ENCODE data around the gene GNS. TPM values are rescaled to one million over a fixed set of nuclear protein-coding genes. Genes with fewer than 3 reads are reported as not detected.

The GNS gene
- total RNA-seq, 1 experiment from 2014 or later: 55.1 TPM

- Histone ChIP-seq H3F3A (ENCODE audit: low read length, unreplicated experiment) (no peaks in the 10 kb centered on the region), H3K9ac (ENCODE audit: low read length) (no peak overlapping the region), H3K9me3 (ENCODE audit: low read length) (no peaks in the 10 kb centered on the region), H3K4me3 (ENCODE audit: low read length) (no peak overlapping the region), H3K9me2 (replicated peaks; ENCODE audit: low read length) (no peaks in the 10 kb centered on the region), H3K27ac (ENCODE audit: low read length) (no peak overlapping the region), H3K79me2 (ENCODE audit: low read length) (no peaks in the 10 kb centered on the region), H3K4me2 (ENCODE audit: low read length) (no peak overlapping the region), H4K20me1 (ENCODE audit: low read length) (no peaks in the 10 kb centered on the region), H3K4me1 (ENCODE audit: insufficient read depth, low read length) (no peaks in the 10 kb centered on the region), H3K27me3 (ENCODE audit: low read length) (no peaks in the 10 kb centered on the region), H3K36me3 (ENCODE audit: low read depth, low read length) (peaks cover 24% of the 10 kb centered on the region), H2AFZ (ENCODE audit: low read length) (no peak overlapping the region)
- no TSS peak for BruUV-seq (replicated peaks)
- ATAC-seq (no peak), DNase-seq (no peak)
- TF ChIP-seq EZH2phosphoT487 (IDR thresholded peaks at IDR 0.05; ENCODE audit: borderline replicate concordance, low read length) (no peak), EZH2 (IDR thresholded peaks at IDR 0.05; ENCODE audit: low read length, unreplicated experiment) (no peak)
- TF ChIP-seq, protein P1, sequence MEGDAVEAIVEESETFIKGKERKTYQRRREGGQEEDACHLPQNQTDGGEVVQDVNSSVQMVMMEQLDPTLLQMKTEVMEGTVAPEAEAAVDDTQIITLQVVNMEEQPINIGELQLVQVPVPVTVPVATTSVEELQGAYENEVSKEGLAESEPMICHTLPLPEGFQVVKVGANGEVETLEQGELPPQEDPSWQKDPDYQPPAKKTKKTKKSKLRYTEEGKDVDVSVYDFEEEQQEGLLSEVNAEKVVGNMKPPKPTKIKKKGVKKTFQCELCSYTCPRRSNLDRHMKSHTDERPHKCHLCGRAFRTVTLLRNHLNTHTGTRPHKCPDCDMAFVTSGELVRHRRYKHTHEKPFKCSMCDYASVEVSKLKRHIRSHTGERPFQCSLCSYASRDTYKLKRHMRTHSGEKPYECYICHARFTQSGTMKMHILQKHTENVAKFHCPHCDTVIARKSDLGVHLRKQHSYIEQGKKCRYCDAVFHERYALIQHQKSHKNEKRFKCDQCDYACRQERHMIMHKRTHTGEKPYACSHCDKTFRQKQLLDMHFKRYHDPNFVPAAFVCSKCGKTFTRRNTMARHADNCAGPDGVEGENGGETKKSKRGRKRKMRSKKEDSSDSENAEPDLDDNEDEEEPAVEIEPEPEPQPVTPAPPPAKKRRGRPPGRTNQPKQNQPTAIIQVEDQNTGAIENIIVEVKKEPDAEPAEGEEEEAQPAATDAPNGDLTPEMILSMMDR (conservative IDR thresholded peaks at IDR 0.05; ENCODE audit: low read depth, low read length): no peak
- ChIA-PET POLR2A (ENCODE audit: unreplicated experiment) (no interaction called here), CTCF (no interaction called here)
- intact Hi-C loops (cut with micrococcal nuclease): no loop called here
These were observed 36.4 kb downstream of the GNS start for GRCh38 chr12:64722835-64723234.

- H2AFZ ChIP-seq (ENCODE audit: low read length): no peak overlapping the region
- no peak overlapping the region for H3K27ac ChIP-seq (ENCODE audit: low read length)
- no peak overlapping the region for H3K9ac ChIP-seq (ENCODE audit: low read length)
- DNase-seq (no peak), ATAC-seq (no peak)
- H3K9me3 ChIP-seq (ENCODE audit: low read length): no peaks in the 10 kb centered on the region
- H3K79me2 ChIP-seq (ENCODE audit: low read length): no peaks in the 10 kb centered on the region
- no peak overlapping the region for H3K4me3 ChIP-seq (ENCODE audit: low read length)
- no TSS peak for BruUV-seq (replicated peaks)
- H4K20me1 ChIP-seq (ENCODE audit: low read length): no peaks in the 10 kb centered on the region
- H3K27me3 ChIP-seq (ENCODE audit: low read length): no peaks in the 10 kb centered on the region
- no peaks in the 10 kb centered on the region for H3K4me1 ChIP-seq (ENCODE audit: insufficient read depth, low read length)
- H3K36me3 ChIP-seq (ENCODE audit: low read depth, low read length): peaks cover 33% of the 10 kb centered on the region
- ChIA-PET CTCF (no interaction called here), POLR2A (ENCODE audit: unreplicated experiment) (no interaction called here)
- TF ChIP-seq EZH2 (IDR thresholded peaks at IDR 0.05; ENCODE audit: low read length, unreplicated experiment) (no peak), EZH2phosphoT487 (IDR thresholded peaks at IDR 0.05; ENCODE audit: borderline replicate concordance, low read length) (no peak)
- TF ChIP-seq, protein P1 (conservative IDR thresholded peaks at IDR 0.05; ENCODE audit: low read depth, low read length): no peak
- intact Hi-C loops (cut with micrococcal nuclease): no loop called here
- H3K9me2 ChIP-seq (replicated peaks; ENCODE audit: low read length): no peaks in the 10 kb centered on the region
- no peaks in the 10 kb centered on the region for H3F3A ChIP-seq (ENCODE audit: low read length, unreplicated experiment)
- H3K4me2 ChIP-seq (ENCODE audit: low read length): no peak overlapping the region
These were observed 38.3 kb downstream of the GNS start for GRCh38 chr12:64720884-64721283.

DNA sequence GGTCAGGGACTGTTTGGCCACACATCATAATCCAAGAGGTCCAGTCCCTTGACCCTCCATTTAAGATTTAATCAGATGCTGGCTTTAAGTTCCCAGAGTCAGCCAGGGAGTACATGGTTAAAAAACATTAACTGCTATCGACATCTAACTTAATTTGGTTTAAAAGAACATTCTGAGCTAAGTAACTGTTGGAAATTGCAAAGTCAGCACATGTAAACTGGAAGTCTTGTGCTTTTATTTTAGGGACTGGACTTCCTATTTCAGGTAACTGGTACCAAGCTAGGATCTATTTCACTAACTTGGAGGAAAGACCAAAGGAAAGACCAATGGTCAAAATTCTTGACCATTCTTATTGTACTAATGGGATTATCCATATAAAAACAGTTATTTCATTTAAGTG is 40.6 kb downstream of the GNS start:
- Histone ChIP-seq H3K9me3 (ENCODE audit: low read length) (no peaks in the 10 kb centered on the region), H3K4me1 (ENCODE audit: insufficient read depth, low read length) (no peaks in the 10 kb centered on the region), H3K9me2 (replicated peaks; ENCODE audit: low read length) (no peaks in the 10 kb centered on the region), H3F3A (ENCODE audit: low read length, unreplicated experiment) (no peaks in the 10 kb centered on the region), H3K9ac (ENCODE audit: low read length) (no peak overlapping the region), H3K27ac (ENCODE audit: low read length) (no peak overlapping the region), H4K20me1 (ENCODE audit: low read length) (no peaks in the 10 kb centered on the region), H3K27me3 (ENCODE audit: low read length) (no peaks in the 10 kb centered on the region), H3K4me3 (ENCODE audit: low read length) (no peak overlapping the region), H3K4me2 (ENCODE audit: low read length) (no peak overlapping the region), H2AFZ (ENCODE audit: low read length) (no peak overlapping the region), H3K79me2 (ENCODE audit: low read length) (no peaks in the 10 kb centered on the region), H3K36me3 (ENCODE audit: low read depth, low read length) (peaks cover 35% of the 10 kb centered on the region)
- POLR2A ChIA-PET (ENCODE audit: unreplicated experiment): no interaction called here
- CTCF ChIA-PET: interaction anchor here (0.6 kb wide), 1 partner anchor 228 kb away, joined by 3 read pairs; no protein-coding TSS in a partner anchor
- ATAC-seq (no peak), DNase-seq (no peak)
- no TSS peak for BruUV-seq (replicated peaks)
- intact Hi-C loops (cut with micrococcal nuclease): no loop called here
- TF ChIP-seq EZH2 (IDR thresholded peaks at IDR 0.05; ENCODE audit: low read length, unreplicated experiment): no peak
- TF ChIP-seq, protein P1 (conservative IDR thresholded peaks at IDR 0.05; ENCODE audit: low read depth, low read length): no peak
- no peak for TF ChIP-seq EZH2phosphoT487 (IDR thresholded peaks at IDR 0.05; ENCODE audit: borderline replicate concordance, low read length)

All from PC-3 (cell line).